ENCODE results near the gene NOL3.

- TF ChIP-seq, protein P1, sequence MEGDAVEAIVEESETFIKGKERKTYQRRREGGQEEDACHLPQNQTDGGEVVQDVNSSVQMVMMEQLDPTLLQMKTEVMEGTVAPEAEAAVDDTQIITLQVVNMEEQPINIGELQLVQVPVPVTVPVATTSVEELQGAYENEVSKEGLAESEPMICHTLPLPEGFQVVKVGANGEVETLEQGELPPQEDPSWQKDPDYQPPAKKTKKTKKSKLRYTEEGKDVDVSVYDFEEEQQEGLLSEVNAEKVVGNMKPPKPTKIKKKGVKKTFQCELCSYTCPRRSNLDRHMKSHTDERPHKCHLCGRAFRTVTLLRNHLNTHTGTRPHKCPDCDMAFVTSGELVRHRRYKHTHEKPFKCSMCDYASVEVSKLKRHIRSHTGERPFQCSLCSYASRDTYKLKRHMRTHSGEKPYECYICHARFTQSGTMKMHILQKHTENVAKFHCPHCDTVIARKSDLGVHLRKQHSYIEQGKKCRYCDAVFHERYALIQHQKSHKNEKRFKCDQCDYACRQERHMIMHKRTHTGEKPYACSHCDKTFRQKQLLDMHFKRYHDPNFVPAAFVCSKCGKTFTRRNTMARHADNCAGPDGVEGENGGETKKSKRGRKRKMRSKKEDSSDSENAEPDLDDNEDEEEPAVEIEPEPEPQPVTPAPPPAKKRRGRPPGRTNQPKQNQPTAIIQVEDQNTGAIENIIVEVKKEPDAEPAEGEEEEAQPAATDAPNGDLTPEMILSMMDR (conservative IDR thresholded peaks at IDR 0.05): no peak
- no peak for TF ChIP-seq EZH2 (IDR thresholded peaks at IDR 0.05; ENCODE audit: low read depth)
Measured at GRCh38 chr16:67163999-67164558, 6.3 kb upstream of the NOL3 start.

Data from PC-9 (cell line).